Hematopoietic multipotent progenitor cell treated with erythropoietin and hydrocortisone succinate and interleukin-3 and kit ligand, for 17 days (in vitro differentiated cells): ENCODE data around the gene TST.
"Not testable (repeated sequence)": the region's sequence is repeated elsewhere in the genome, so short reads cannot be mapped to it uniquely, and the experiment has no call there.

Source experiments
- DNase-seq: peaks from one replicate; pipeline ENCODE4 v3.0.0-alpha.2; 2015; ENCODE audit warnings: low spot score

The TST gene

GRCh38 chr22:37014415-37014806 is 4.8 kb downstream of the TST start:
- no peak for DNase-seq

DNA sequence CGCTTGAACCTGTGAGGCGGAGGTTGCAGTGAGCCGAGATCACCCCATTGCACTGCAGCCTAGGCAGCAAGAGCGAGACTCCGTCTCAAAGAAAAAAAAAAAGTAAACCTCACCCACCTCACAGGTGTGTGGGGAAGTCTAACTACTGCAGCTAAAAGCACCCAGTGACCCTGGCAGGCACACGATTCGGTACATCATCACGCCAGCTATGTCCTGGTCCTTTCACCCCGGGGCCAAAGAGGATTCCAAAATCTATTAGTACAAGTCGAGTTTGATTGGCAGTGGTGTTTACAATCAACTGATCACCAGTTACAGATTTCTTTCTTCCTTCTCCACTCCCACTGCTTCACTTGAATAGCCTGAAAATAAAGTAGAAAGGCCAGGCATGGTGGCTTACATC is 6.3 kb downstream of the TST start:
- DNase-seq: no peak

DNA sequence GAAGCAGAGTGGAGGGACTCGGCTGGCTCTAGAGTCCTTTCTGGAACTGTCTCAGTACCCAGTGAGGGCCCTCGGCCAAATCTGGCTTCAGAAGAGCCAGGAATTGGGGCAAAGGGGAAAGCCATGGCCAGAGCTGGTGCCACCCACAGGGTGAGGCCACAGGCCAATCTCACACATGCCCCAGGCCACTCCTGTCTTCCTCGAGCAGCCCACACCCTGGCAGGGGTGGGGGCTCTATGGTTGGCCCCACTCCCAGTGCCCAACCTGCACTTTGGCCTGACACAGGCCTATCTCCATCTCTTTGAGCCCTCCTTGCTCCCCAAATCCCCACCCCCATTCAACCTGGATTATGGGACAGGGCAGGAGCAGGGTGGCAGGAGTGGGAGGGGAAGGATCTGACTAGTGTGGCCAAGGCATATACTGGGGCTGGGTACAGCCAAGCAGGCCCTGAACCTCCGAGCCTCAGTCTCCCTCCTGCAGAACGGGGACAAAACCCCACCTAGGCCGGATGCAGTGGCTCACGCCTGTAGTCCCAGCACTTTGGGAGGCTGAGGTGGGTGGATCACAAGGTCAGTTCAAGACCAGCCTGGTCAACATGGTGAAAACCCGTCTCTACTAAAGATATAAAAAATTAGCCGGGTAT is 6.9 kb downstream of the TST start:
- DNase-seq: no peak

GRCh38 chr22:37011472-37011871 is 7.8 kb downstream of the TST start:
- DNase-seq: no peak

DNA sequence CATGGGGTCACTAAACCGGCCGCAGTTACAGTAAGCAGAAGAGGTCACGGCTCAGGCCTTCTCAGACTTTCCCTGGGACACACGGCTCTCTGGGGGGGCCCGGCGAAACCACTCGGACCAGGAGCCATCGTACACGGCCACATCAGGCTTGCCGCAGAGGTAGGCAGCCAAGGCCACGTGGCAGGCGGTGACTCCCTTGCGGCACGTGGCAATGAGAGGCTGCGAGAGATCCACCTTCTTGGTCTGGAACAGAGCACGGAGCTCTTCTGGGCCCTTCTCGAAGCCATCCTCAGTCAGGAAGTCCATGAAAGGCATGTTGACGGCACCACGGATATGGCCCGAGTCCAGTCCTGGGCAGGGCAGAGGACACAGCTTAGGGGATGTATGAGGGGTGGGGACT is 8.3 kb downstream of the TST start:
- DNase-seq: no peak

DNA sequence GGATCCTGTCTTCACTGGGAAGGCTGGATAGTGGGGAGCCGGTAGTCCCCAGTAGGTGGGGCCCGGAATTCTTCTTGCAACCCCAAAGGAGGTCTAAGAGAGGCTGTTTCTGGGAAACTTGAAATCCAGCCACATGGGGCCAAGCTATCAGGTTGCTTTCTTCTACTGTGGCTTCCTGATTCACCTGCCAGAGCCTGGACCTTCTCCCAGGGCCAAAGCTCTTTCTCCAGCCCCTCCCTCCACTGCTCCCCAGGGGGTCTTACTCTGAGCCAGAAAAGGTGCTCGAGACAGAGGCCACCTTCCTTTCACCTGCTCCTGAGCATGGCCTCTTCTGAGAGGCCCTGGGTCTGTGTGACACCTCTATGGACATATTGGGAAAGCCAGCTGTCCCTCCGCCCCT is 9.1 kb downstream of the TST start:
- DNase-seq: no peak

- DNase-seq: no peak
Observed at GRCh38 chr22:37009490-37009889, 9.8 kb downstream of the TST start.

GRCh38 chr22:37008365-37008764 is 10.9 kb downstream of the TST start:
- no peak for DNase-seq

- DNase-seq: no peak
Observed at GRCh38 chr22:37007651-37008050, 11.6 kb downstream of the TST start.

GRCh38 chr22:37002633-37003032 is 16.6 kb downstream of the TST start:
- no peak for DNase-seq

- DNase-seq: no peak
Observed at GRCh38 chr22:37001826-37002225, 17.4 kb downstream of the TST start.

DNA sequence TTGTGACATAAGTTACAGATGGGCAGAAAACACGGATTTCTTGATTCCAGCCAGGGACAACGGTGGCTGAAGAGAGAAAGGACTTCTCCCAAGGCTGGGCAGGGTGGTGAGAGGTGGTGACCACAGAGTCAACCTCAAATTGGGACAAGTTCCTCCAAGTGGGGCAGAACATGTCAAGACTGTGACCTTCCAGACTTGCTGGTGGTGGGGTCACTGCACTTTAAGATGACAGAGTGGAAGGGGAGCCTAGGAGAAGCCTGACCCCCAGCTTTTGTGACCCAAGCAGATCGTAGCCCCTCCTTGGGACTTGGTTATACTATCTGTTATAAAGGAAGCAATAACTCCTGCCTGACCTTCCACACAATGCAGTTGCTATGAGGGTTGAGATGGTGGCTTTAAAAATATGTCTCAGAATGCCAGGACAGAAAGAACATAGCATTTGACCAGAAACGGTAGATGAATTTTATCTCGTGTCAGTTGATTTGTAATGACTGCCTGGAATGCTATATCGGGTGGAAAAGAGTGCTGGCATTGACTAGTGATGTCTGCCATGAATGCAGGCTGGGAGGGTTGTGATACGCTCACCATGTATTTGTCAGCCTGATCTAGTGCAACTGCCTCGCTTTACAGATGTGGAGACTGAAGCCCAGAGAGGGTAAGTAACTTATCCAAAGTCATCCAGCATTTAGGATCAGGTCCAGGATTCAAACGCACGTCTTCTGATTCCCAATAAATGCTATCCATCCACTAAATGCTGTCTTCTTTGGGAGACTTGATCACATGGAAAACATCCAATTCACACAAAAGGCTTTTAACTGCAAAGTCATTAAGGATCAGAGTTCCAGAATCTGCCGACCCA is 18.3 kb downstream of the TST start:
- DNase-seq: no peak

- no peak for DNase-seq
Observed at GRCh38 chr22:36999463-36999862, 19.8 kb downstream of the TST start.

GRCh38 chr22:36998620-36999351 is 20.5 kb downstream of the TST start:
- peak; percentile 44 for DNase-seq

DNA sequence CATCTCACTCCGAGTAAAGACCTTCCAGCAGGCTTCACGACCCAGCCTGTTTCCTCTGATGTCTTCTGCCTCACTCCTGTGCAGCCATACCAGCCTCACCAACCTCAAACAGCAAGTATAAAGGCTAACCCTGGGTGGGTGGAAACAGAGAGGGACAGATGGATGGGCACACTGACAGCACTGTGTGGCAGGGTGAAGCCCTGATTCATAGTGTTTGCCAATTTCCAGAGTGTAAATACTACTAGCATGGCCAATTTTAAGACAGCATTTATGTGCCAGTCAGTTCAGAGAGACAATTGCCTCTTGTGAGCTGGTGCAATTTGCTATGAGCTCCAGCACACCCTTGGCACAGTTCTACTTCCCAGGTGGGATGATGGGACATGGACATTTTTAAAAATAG is 21.5 kb downstream of the TST start:
- no peak for DNase-seq

GRCh38 chr22:36991206-36991605 is 28.0 kb downstream of the TST start:
- DNase-seq: no peak

GRCh38 chr22:36990457-36990856 is 28.8 kb downstream of the TST start:
- DNase-seq: no peak

DNA sequence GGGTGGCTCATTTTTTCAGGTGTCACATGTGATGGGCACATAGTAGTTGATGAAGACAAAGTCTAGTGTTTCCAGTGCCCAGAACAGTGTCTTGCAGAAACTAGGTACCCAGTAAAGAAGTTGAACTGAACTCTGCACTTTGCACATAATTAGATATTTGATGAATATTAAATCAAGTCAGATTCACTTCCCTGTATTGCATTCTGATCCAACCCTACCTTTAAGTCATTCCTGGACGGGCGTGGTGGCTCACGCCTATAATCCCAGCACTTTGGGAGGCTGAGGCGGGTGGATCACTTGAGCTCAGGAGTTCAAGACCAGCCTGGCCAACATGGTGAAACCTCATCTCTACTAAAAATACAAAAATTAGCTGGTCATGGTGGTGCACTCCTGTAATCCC is 30.2 kb downstream of the TST start:
- not testable (repeated sequence) for DNase-seq

DNA sequence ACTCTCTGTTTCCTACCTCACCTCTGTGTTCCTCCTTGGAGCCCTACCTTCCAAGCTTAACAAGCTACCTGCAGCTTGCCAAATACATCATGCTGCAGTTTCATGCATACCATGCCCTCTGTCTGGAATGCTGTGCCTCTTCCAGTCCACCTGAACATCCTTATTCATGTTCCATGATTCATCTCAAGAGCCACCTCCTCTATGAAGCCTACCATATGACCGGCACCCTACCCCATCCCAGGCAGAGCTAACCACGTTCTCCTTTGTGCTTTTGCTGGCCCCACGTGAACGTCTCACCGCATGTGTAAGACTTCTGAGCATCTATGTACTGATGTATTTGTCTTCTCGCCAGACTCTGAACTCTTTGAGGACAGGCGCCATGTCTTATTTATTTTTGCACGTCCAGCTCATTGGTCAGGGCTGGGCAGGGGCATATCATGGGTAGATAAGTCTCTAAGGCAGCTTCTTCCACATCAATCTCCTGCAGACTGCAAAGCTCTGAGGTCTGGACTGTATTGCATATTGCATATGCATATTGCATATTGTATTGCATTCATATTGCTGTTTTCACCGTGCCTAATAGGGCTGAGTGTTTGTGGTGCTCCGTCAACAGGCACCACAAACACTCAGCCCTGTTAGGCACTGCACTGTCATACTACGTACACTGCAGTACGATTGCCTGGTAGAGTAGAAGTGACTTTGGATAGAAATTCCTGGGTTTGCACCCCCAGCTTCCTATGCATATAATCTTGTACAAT is 31.0 kb downstream of the TST start:
- DNase-seq: no peak

GRCh38 chr22:36986242-36986821 is 32.9 kb downstream of the TST start:
- DNase-seq: peak; percentile 69

- DNase-seq: no peak
Observed at GRCh38 chr22:36985211-36985889, 33.9 kb downstream of the TST start.
